Vagina (tissue), 2 donors: ENCODE data around the gene KAZN. TPM values are rescaled to one million over a fixed set of nuclear protein-coding genes. Genes with fewer than 3 reads are reported as not detected.
A peak's percentile ranks its signal among the peaks of the same experiment; 100 is the strongest.

Source experiments
- DNase-seq, 2 donors: peaks; one replicate each; pipeline ENCODE4 v3.0.0-alpha.2; 2017; ENCODE audit errors: extremely low spot score in 2 of 2
- H3K27ac ChIP-seq: fragments of 200-600 bp; sonication (generic); one replicate; pipeline ENCODE4 v1.5.1; 2019
- H3K27me3 ChIP-seq: fragments of 200-600 bp; sonication (generic); one replicate; pipeline ENCODE4 v1.5.1; 2019
- H3K36me3 ChIP-seq, 2 donors: fragments of 200-600 bp; sonication (generic); one replicate each; pipeline ENCODE4 v1.5.1; 2017 to 2019
- H3K4me1 ChIP-seq: fragments of 200-600 bp; sonication (generic); one replicate; pipeline ENCODE4 v1.5.1; 2019
- H3K4me3 ChIP-seq, 2 donors: fragments of 200-600 bp; sonication (generic); 1 replicate in 1 of 2; 2 replicates in 1 of 2; pipeline ENCODE4 v1.5.1; 2016 to 2019
- H3K9me3 ChIP-seq: fragments of 200-600 bp; sonication (generic); one replicate; pipeline ENCODE4 v1.5.1; 2019
- CTCF ChIP-seq, 3 experiments: fragments of 450-650 bp in 2 of 3; fragments of 200-600 bp in 1 of 3; sonication (generic) in 1 of 3; IDR thresholded peaks; one replicate each; pipeline ENCODE4 v1.5.1; 2017 to 2019; ENCODE audit warnings: antibody characterized with exemption in 3 of 3, mild to moderate bottlenecking in 2 of 3, moderate library complexity in 2 of 3
- POLR2A ChIP-seq, 2 donors: fragments of 450-650 bp; IDR thresholded peaks; one replicate each; pipeline ENCODE4 v1.6.1; 2017; ENCODE audit warnings: antibody characterized with exemption in 2 of 2, mild to moderate bottlenecking in 2 of 2, moderate library complexity in 2 of 2
- POLR2AphosphoS5 ChIP-seq, 2 donors: sonication (generic); formaldehyde crosslinking; IDR thresholded peaks; one replicate each; pipeline ENCODE4 v1.9.0; 2017; ENCODE audit warnings: antibody characterized with exemption in 2 of 2, mild to moderate bottlenecking in 2 of 2, low read depth in 1 of 2; ENCODE audit not compliant: insufficient read depth in 1 of 2
- intact Hi-C: fragments of 100-400 bp; cut with DNase I; formaldehyde crosslinking; loops from one replicate; pipeline ENCODE4 v1.15.1; 2023
- total RNA-seq: library from RNA; depleted of rRNA; stranded (reverse); fragments of >200 nt; gene quantifications from one replicate; pipeline ENCODE4 v1.2.3, GENCODE V29; 2016

Gene KAZN
- total RNA-seq, 1 donor from 2014 or later = 29.5 TPM

DNA sequence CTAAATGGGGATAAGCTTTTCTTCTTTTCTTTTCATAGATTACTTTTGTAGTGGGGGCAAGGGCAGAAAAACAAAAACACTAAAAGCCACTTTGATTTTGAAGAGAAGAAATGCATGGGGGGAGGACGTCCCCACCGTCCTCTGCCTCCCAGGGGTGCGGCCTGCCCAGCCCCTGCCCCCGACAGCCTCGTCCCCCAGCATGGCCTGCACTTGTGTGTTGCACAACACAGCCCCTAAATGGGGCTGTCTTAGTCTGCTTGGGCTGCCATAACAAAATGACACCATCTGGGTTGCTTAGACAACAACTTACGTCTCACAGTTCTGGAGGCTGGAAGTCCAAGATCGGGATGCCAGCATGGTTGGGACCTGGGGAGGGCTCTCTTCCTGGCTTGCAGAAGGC lies 497.8 kb downstream of the KAZN start:
- H3K9me3 ChIP-seq = no peaks in the 10 kb centered on the region
- intact Hi-C loops = no loop called here
- TF ChIP-seq POLR2A (IDR thresholded peaks at IDR 0.05) (no peak), POLR2AphosphoS5 (IDR thresholded peaks at IDR 0.05; ENCODE audit: insufficient read depth in 1 of 2, low read depth in 1 of 2) (no peak)

DNA sequence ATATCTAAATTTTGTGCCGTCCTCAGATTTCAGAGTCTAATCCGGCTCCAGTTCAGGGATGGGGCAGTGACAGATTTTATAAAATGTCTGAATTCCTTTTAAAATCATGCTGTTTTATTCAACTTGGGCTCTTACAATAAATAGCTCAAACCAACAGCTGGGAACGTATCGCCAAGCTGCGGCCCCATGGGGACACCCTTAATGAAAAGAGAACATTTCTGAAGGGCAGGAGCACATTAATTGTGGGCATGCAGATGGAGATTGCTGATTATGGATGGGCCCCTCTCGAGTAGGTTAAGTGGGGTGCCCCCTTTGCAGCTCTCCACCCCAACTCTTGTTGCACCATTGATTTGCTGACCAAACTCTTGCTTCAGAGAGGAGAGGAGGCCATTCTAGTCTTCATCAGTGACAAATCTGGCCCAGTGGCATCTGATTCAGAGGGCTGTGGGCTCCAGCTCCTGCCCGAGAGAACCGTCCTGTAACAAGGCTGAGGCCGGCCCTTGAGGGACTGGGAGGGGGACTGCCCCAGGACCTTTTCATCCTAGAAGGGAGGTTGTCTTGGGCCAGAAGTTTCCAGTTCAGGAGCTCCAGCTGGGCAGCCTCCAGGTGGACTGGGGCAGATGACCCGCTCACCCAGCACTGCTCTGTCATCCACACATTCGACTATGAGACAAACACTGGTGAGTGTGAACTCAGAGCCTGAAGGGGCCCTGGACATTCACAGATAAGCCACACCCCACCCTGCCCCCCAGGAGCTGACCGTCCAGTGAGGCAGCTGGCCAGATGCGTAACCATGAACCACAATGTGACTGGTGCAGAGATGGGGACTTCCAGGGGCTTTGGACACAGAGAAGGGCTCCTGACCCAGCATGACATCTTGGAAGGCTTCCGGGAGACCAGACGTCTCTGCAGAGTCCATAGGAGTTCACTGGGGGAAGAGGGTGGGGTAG lies 500.0 kb downstream of the KAZN start:
- Histone ChIP-seq H3K9me3 (no peaks in the 10 kb centered on the region), H3K27ac (no peak overlapping the region), H3K4me3 (no peak overlapping the region), H3K4me1 (no peaks in the 10 kb centered on the region), H3K27me3 (no peaks in the 10 kb centered on the region), H3K36me3 (no peaks in the 10 kb centered on the region)
- DNase-seq = no peak
- TF ChIP-seq POLR2A (IDR thresholded peaks at IDR 0.05) = no peak
- TF ChIP-seq CTCF (IDR thresholded peaks at IDR 0.05) = no peak
- TF ChIP-seq POLR2AphosphoS5 (IDR thresholded peaks at IDR 0.05; ENCODE audit: insufficient read depth in 1 of 2, low read depth in 1 of 2) = no peak
- intact Hi-C loops = no loop called here

More for the DNA sequence above, 497.8 kb downstream of the KAZN start:
- DNase-seq = no peak
- Histone ChIP-seq H3K27ac (no peak overlapping the region), H3K36me3 (no peaks in the 10 kb centered on the region), H3K27me3 (no peaks in the 10 kb centered on the region), H3K4me1 (no peaks in the 10 kb centered on the region), H3K4me3 (no peak overlapping the region)

GRCh38 chr1:15099441-15100120 lies 501.1 kb downstream of the KAZN start:
- Histone ChIP-seq H3K4me3 (no peak overlapping the region), H3K36me3 (no peaks in the 10 kb centered on the region), H3K27me3 (no peaks in the 10 kb centered on the region), H3K9me3 (no peaks in the 10 kb centered on the region), H3K4me1 (no peaks in the 10 kb centered on the region), H3K27ac (no peak overlapping the region)
- intact Hi-C loops = no loop called here
- DNase-seq = no peak
- TF ChIP-seq POLR2AphosphoS5 (IDR thresholded peaks at IDR 0.05; ENCODE audit: insufficient read depth in 1 of 2, low read depth in 1 of 2) (no peak), CTCF (IDR thresholded peaks at IDR 0.05) (no peak), POLR2A (IDR thresholded peaks at IDR 0.05) (no peak)

GRCh38 chr1:15100121-15100879 lies 501.8 kb downstream of the KAZN start:
- Histone ChIP-seq H3K4me1 (no peaks in the 10 kb centered on the region), H3K27ac (no peak overlapping the region), H3K4me3 (no peak overlapping the region), H3K9me3 (no peaks in the 10 kb centered on the region), H3K36me3 (no peaks in the 10 kb centered on the region), H3K27me3 (no peaks in the 10 kb centered on the region)
- DNase-seq = no peak
- intact Hi-C loops = no loop called here
- TF ChIP-seq CTCF (IDR thresholded peaks at IDR 0.05) (peak; percentile 51 to 92 (median 78)), POLR2AphosphoS5 (IDR thresholded peaks at IDR 0.05; ENCODE audit: insufficient read depth in 1 of 2, low read depth in 1 of 2) (no peak), POLR2A (IDR thresholded peaks at IDR 0.05) (no peak)
